Mucosa of rectum (tissue), 2 donors: Measurements from ENCODE around the gene HDAC9.

Source experiments
- H3K27ac ChIP-seq, 2 donors: one replicate each; pipeline ENCODE4 v1.7.0; 2013; ENCODE audit warnings: inconsistent platforms in 2 of 2, low read depth in 2 of 2, low read length in 2 of 2
- H3K27me3 ChIP-seq, 2 donors: one replicate each; pipeline ENCODE4 v1.7.0; 2013; ENCODE audit warnings: low read length in 2 of 2; ENCODE audit not compliant: control insufficient read depth in 2 of 2, insufficient read depth in 2 of 2
- H3K36me3 ChIP-seq, 2 donors: one replicate each; pipeline ENCODE4 v1.7.0; 2013; ENCODE audit warnings: low read length in 2 of 2; ENCODE audit not compliant: control insufficient read depth in 2 of 2, insufficient read depth in 2 of 2
- H3K4me1 ChIP-seq, 2 donors: one replicate each; pipeline ENCODE4 v1.7.0; 2013; ENCODE audit warnings: low read length in 2 of 2, mild to moderate bottlenecking in 1 of 2; ENCODE audit not compliant: control insufficient read depth in 2 of 2, insufficient read depth in 2 of 2
- H3K4me3 ChIP-seq, 2 donors: one replicate each; pipeline ENCODE4 v1.7.0; 2013; ENCODE audit warnings: low read length in 2 of 2
- H3K9ac ChIP-seq, 2 donors: one replicate each; pipeline ENCODE4 v1.7.0; 2013; ENCODE audit warnings: low read length in 2 of 2, low read depth in 1 of 2, mild to moderate bottlenecking in 1 of 2
- H3K9me3 ChIP-seq, 2 donors: one replicate each; pipeline ENCODE4 v1.7.0; 2013; ENCODE audit warnings: low read length in 2 of 2; ENCODE audit not compliant: control insufficient read depth in 2 of 2
- donor health status: healthy.
- donor health status: Normal muscosa, but diverticular disease.

HDAC9 gene

GRCh38 chr7:18552943-18553604 lies 57.5 kb downstream of the HDAC9 start:
- no peaks in the 10 kb centered on the region for H3K4me1 ChIP-seq
- H3K9ac ChIP-seq = no peak overlapping the region
- H3K4me3 ChIP-seq = no peak overlapping the region
- no peaks in the 10 kb centered on the region for H3K9me3 ChIP-seq
- no peak overlapping the region for H3K27ac ChIP-seq
- H3K36me3 ChIP-seq = no peaks in the 10 kb centered on the region
- no peaks in the 10 kb centered on the region for H3K27me3 ChIP-seq

GRCh38 chr7:18553605-18554003 lies 58.1 kb downstream of the HDAC9 start:
- Histone ChIP-seq H3K27me3 (no peaks in the 10 kb centered on the region), H3K9me3 (no peaks in the 10 kb centered on the region), H3K4me1 (no peaks in the 10 kb centered on the region), H3K4me3 (no peak overlapping the region), H3K9ac (no peak overlapping the region), H3K36me3 (no peaks in the 10 kb centered on the region), H3K27ac (no peak overlapping the region)

GRCh38 chr7:18555120-18555519 lies 59.6 kb downstream of the HDAC9 start:
- Histone ChIP-seq H3K9ac (no peak overlapping the region), H3K9me3 (no peaks in the 10 kb centered on the region), H3K27me3 (no peaks in the 10 kb centered on the region), H3K4me3 (no peak overlapping the region), H3K36me3 (no peaks in the 10 kb centered on the region), H3K27ac (no peak overlapping the region), H3K4me1 (no peaks in the 10 kb centered on the region)

GRCh38 chr7:18555968-18556367 lies 60.4 kb downstream of the HDAC9 start:
- Histone ChIP-seq H3K27ac (no peak overlapping the region), H3K4me3 (no peak overlapping the region), H3K9ac (no peak overlapping the region), H3K9me3 (no peaks in the 10 kb centered on the region), H3K4me1 (no peaks in the 10 kb centered on the region), H3K27me3 (no peaks in the 10 kb centered on the region), H3K36me3 (no peaks in the 10 kb centered on the region)

GRCh38 chr7:18558503-18558902 lies 63.0 kb downstream of the HDAC9 start:
- Histone ChIP-seq H3K4me3 (no peak overlapping the region), H3K9ac (no peak overlapping the region), H3K27ac (no peak overlapping the region), H3K36me3 (no peaks in the 10 kb centered on the region), H3K27me3 (no peaks in the 10 kb centered on the region), H3K4me1 (no peaks in the 10 kb centered on the region), H3K9me3 (no peaks in the 10 kb centered on the region)

GRCh38 chr7:18558910-18559309 lies 63.4 kb downstream of the HDAC9 start:
- Histone ChIP-seq H3K4me3 (no peak overlapping the region), H3K36me3 (no peaks in the 10 kb centered on the region), H3K4me1 (no peaks in the 10 kb centered on the region), H3K27me3 (no peaks in the 10 kb centered on the region), H3K9me3 (no peaks in the 10 kb centered on the region), H3K9ac (no peak overlapping the region), H3K27ac (no peak overlapping the region)

GRCh38 chr7:18559756-18560155 lies 64.2 kb downstream of the HDAC9 start:
- no peaks in the 10 kb centered on the region for H3K36me3 ChIP-seq
- no peaks in the 10 kb centered on the region for H3K4me1 ChIP-seq
- no peaks in the 10 kb centered on the region for H3K27me3 ChIP-seq
- H3K27ac ChIP-seq = no peak overlapping the region
- no peaks in the 10 kb centered on the region for H3K9me3 ChIP-seq
- no peak overlapping the region for H3K9ac ChIP-seq
- H3K4me3 ChIP-seq = no peak overlapping the region

GRCh38 chr7:18564779-18565178 lies 69.2 kb downstream of the HDAC9 start:
- H3K9me3 ChIP-seq = no peaks in the 10 kb centered on the region
- H3K27ac ChIP-seq = no peak overlapping the region

GRCh38 chr7:18565337-18565736 lies 69.8 kb downstream of the HDAC9 start:
- Histone ChIP-seq H3K4me3 (no peak overlapping the region), H3K27ac (no peak overlapping the region), H3K36me3 (no peaks in the 10 kb centered on the region), H3K9ac (no peak overlapping the region), H3K4me1 (no peaks in the 10 kb centered on the region), H3K9me3 (no peaks in the 10 kb centered on the region), H3K27me3 (no peaks in the 10 kb centered on the region)

More at GRCh38 chr7:18564779-18565178, 69.2 kb downstream of the HDAC9 start:
- no peaks in the 10 kb centered on the region for H3K4me1 ChIP-seq
- no peaks in the 10 kb centered on the region for H3K36me3 ChIP-seq
- H3K27me3 ChIP-seq = no peaks in the 10 kb centered on the region
- H3K4me3 ChIP-seq = no peak overlapping the region
- H3K9ac ChIP-seq = no peak overlapping the region

- H3K36me3 ChIP-seq = no peaks in the 10 kb centered on the region
- H3K27me3 ChIP-seq = no peaks in the 10 kb centered on the region
- H3K4me1 ChIP-seq = no peaks in the 10 kb centered on the region
- H3K9ac ChIP-seq = no peak overlapping the region
- H3K27ac ChIP-seq = no peak overlapping the region
- H3K4me3 ChIP-seq = no peak overlapping the region
- H3K9me3 ChIP-seq = no peaks in the 10 kb centered on the region
Observed at GRCh38 chr7:18566205-18566604, 70.7 kb downstream of the HDAC9 start.

- Histone ChIP-seq H3K27ac (no peak overlapping the region), H3K9me3 (no peaks in the 10 kb centered on the region), H3K27me3 (no peaks in the 10 kb centered on the region), H3K4me3 (no peak overlapping the region), H3K9ac (no peak overlapping the region), H3K4me1 (no peaks in the 10 kb centered on the region), H3K36me3 (no peaks in the 10 kb centered on the region)
Observed at GRCh38 chr7:18566829-18567228, 71.3 kb downstream of the HDAC9 start.
